ENCODE results near the gene C9orf50.
"Not testable (repeated sequence)": the region's sequence is repeated elsewhere in the genome, so short reads cannot be mapped to it uniquely, and the experiment has no call there.

Gene C9orf50

GRCh38 chr9:129601082-129601674 lies 19.7 kb downstream of the C9orf50 start:
- ATAC-seq = no peak
- no peaks in the 10 kb centered on the region for H3K36me3 Mint-ChIP-seq
- peaks cover 34% of the 10 kb centered on the region for H3K4me1 Mint-ChIP-seq
- peaks cover 52% of the 10 kb centered on the region for H3K27me3 Mint-ChIP-seq
- H3K9me3 Mint-ChIP-seq = no peaks in the 10 kb centered on the region
- no peak overlapping the region for H3K4me3 Mint-ChIP-seq
- H3K27ac Mint-ChIP-seq = no peak overlapping the region

GRCh38 chr9:129598089-129598596 lies 22.8 kb downstream of the C9orf50 start:
- H3K27me3 Mint-ChIP-seq = peaks cover 82% of the 10 kb centered on the region
- no peak overlapping the region for H3K27ac Mint-ChIP-seq
- H3K4me1 Mint-ChIP-seq = peaks cover 42% of the 10 kb centered on the region
- H3K4me3 Mint-ChIP-seq = peak overlapping the region; percentile 6
- ATAC-seq = no peak
- H3K9me3 Mint-ChIP-seq = no peaks in the 10 kb centered on the region
- H3K36me3 Mint-ChIP-seq = no peaks in the 10 kb centered on the region

GRCh38 chr9:129597355-129598088 lies 23.4 kb downstream of the C9orf50 start:
- no peak overlapping the region for H3K4me3 Mint-ChIP-seq
- no peaks in the 10 kb centered on the region for H3K9me3 Mint-ChIP-seq
- H3K27me3 Mint-ChIP-seq = peaks cover 82% of the 10 kb centered on the region
- H3K4me1 Mint-ChIP-seq = peaks cover 36% of the 10 kb centered on the region
- ATAC-seq = peak; percentile 35
- no peaks in the 10 kb centered on the region for H3K36me3 Mint-ChIP-seq
- H3K27ac Mint-ChIP-seq = no peak overlapping the region

- H3K27ac Mint-ChIP-seq = peak overlapping the region; percentile 9
- ATAC-seq = peak; percentile 17
- H3K4me1 Mint-ChIP-seq = peaks cover 31% of the 10 kb centered on the region
- H3K36me3 Mint-ChIP-seq = no peaks in the 10 kb centered on the region
- H3K4me3 Mint-ChIP-seq = no peak overlapping the region
- H3K27me3 Mint-ChIP-seq = peaks cover 82% of the 10 kb centered on the region
- H3K9me3 Mint-ChIP-seq = no peaks in the 10 kb centered on the region
These were observed 24.2 kb downstream of the C9orf50 start for GRCh38 chr9:129596541-129597331.

GRCh38 chr9:129595903-129596540 lies 24.9 kb downstream of the C9orf50 start:
- H3K27ac Mint-ChIP-seq = peak overlapping the region; percentile 9
- H3K36me3 Mint-ChIP-seq = no peaks in the 10 kb centered on the region
- H3K9me3 Mint-ChIP-seq = no peaks in the 10 kb centered on the region

GRCh38 chr9:129595311-129595741 lies 25.6 kb downstream of the C9orf50 start:
- no peak for ATAC-seq
- peaks cover 79% of the 10 kb centered on the region for H3K27me3 Mint-ChIP-seq
- H3K27ac Mint-ChIP-seq = peak overlapping the region; percentile 9
- H3K4me1 Mint-ChIP-seq = peaks cover 31% of the 10 kb centered on the region
- H3K9me3 Mint-ChIP-seq = no peaks in the 10 kb centered on the region
- H3K4me3 Mint-ChIP-seq = no peak overlapping the region
- no peaks in the 10 kb centered on the region for H3K36me3 Mint-ChIP-seq

More at GRCh38 chr9:129595903-129596540, 24.9 kb downstream of the C9orf50 start:
- H3K4me3 Mint-ChIP-seq = no peak overlapping the region
- peaks cover 79% of the 10 kb centered on the region for H3K27me3 Mint-ChIP-seq
- no peak for ATAC-seq
- H3K4me1 Mint-ChIP-seq = peaks cover 31% of the 10 kb centered on the region

- no peak for ATAC-seq
- Mint-ChIP-seq H3K9me3 (no peaks in the 10 kb centered on the region), H3K27me3 (peaks cover 84% of the 10 kb centered on the region), H3K36me3 (no peaks in the 10 kb centered on the region), H3K4me1 (peaks cover 31% of the 10 kb centered on the region), H3K4me3 (no peak overlapping the region), H3K27ac (no peak overlapping the region)
These were observed 26.3 kb downstream of the C9orf50 start for GRCh38 chr9:129594632-129595031.

- not testable (repeated sequence) for ATAC-seq, H3K27ac Mint-ChIP-seq, H3K36me3 Mint-ChIP-seq, H3K4me3 Mint-ChIP-seq, H3K9me3 Mint-ChIP-seq
- Mint-ChIP-seq H3K4me1 (peaks cover 20% of the 10 kb centered on the region), H3K27me3 (peaks cover 87% of the 10 kb centered on the region)
These were observed 28.1 kb downstream of the C9orf50 start for GRCh38 chr9:129592790-129593189.

- no peaks in the 10 kb centered on the region for H3K36me3 Mint-ChIP-seq
- H3K27me3 Mint-ChIP-seq = peaks cover 95% of the 10 kb centered on the region
- H3K4me3 Mint-ChIP-seq = no peak overlapping the region
- H3K27ac Mint-ChIP-seq = no peak overlapping the region
- peaks cover 20% of the 10 kb centered on the region for H3K4me1 Mint-ChIP-seq
- H3K9me3 Mint-ChIP-seq = no peaks in the 10 kb centered on the region
- ATAC-seq = no peak
These were observed 29.0 kb downstream of the C9orf50 start for GRCh38 chr9:129591916-129592315.

GRCh38 chr9:129590466-129590865 lies 30.4 kb downstream of the C9orf50 start:
- peaks cover 11% of the 10 kb centered on the region for H3K4me1 Mint-ChIP-seq
- H3K9me3 Mint-ChIP-seq = no peaks in the 10 kb centered on the region
- H3K27ac Mint-ChIP-seq = no peak overlapping the region

GRCh38 chr9:129587487-129588262 lies 33.2 kb downstream of the C9orf50 start:
- H3K4me1 Mint-ChIP-seq = peaks cover 12% of the 10 kb centered on the region

More at GRCh38 chr9:129590466-129590865, 30.4 kb downstream of the C9orf50 start:
- ATAC-seq = no peak
- Mint-ChIP-seq H3K27me3 (peaks cover 81% of the 10 kb centered on the region), H3K36me3 (no peaks in the 10 kb centered on the region), H3K4me3 (no peak overlapping the region)

GRCh38 chr9:129586685-129587084 lies 34.2 kb downstream of the C9orf50 start:
- Mint-ChIP-seq H3K4me3 (no peak overlapping the region), H3K36me3 (no peaks in the 10 kb centered on the region), H3K4me1 (peaks cover 12% of the 10 kb centered on the region), H3K9me3 (no peaks in the 10 kb centered on the region), H3K27me3 (peaks cover 44% of the 10 kb centered on the region), H3K27ac (no peak overlapping the region)
- no peak for ATAC-seq

More at GRCh38 chr9:129587487-129588262, 33.2 kb downstream of the C9orf50 start:
- no peak for ATAC-seq
- no peak overlapping the region for H3K4me3 Mint-ChIP-seq
- H3K36me3 Mint-ChIP-seq = no peaks in the 10 kb centered on the region
- no peaks in the 10 kb centered on the region for H3K9me3 Mint-ChIP-seq
- H3K27ac Mint-ChIP-seq = no peak overlapping the region
- peaks cover 53% of the 10 kb centered on the region for H3K27me3 Mint-ChIP-seq

- Mint-ChIP-seq H3K9me3 (no peaks in the 10 kb centered on the region), H3K36me3 (no peaks in the 10 kb centered on the region), H3K4me1 (peaks cover 12% of the 10 kb centered on the region), H3K27me3 (peaks cover 44% of the 10 kb centered on the region), H3K4me3 (no peak overlapping the region), H3K27ac (no peak overlapping the region)
- ATAC-seq = peak; percentile 14
These were observed 34.7 kb downstream of the C9orf50 start for GRCh38 chr9:129586245-129586644.

- H3K4me1 Mint-ChIP-seq = peaks cover 18% of the 10 kb centered on the region
These were observed 35.5 kb downstream of the C9orf50 start for GRCh38 chr9:129585352-129585751.

More at GRCh38 chr9:129585352-129585751, 35.5 kb downstream of the C9orf50 start:
- Mint-ChIP-seq H3K9me3 (no peaks in the 10 kb centered on the region), H3K4me3 (no peak overlapping the region), H3K36me3 (no peaks in the 10 kb centered on the region), H3K27ac (no peak overlapping the region), H3K27me3 (peaks cover 35% of the 10 kb centered on the region)
- no peak for ATAC-seq

Data from stimulated activated memory B cell treated with anti-CD40 and anti-IgM and Interleukin-4, amounts not matched to agents 10 μg/mL and 1 μg/mL and 100 μg/mL, for 72 hours (primary cell).